ENCODE data around the gene GTF2I. TPM values are rescaled to one million over a fixed set of nuclear protein-coding genes. Genes with fewer than 3 reads are reported as not detected.

The GTF2I gene
- total and polyA plus RNA-seq, 2 experiments from 2014 or later: 204 to 219 TPM

DNA sequence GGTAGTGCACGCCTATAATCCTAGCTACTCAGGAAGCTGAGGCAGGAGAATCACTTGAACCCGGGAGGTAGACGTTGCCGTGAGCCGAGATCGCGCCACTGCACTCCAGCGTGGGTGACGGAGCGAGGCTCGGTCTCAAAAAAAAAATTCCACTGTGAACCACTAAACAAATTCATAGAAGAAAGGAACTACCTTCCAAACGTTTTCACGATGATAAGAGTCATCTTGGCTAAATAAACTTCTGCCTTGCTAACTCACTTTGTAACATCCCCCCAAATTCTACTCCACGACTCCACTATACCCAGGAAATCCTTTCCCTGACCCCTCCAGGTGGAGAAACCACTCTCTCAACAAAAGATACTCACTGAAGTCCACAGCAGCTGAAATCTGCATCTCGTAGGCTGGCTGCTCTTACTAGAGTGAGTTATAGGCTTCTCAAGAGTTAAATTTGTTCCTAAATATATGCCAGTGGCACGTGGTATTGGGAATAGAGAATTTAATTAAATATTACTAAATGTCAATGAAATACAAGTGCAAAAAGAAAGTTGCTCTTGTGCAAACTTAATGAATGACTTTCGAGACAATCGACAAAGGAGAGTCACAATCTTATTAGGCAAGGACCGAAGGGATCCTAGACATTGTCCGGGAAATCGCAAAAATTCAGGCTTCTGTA is 1.6 kb upstream of the GTF2I start:
- Histone ChIP-seq H3K79me2 (replicated peaks; ENCODE audit: insufficient read depth) (peaks cover 20% of the 10 kb centered on the region), H2AFZ (no peak overlapping the region), H3K4me1 (ENCODE audit: insufficient read depth) (peaks cover 35% of the 10 kb centered on the region), H3K4me3 (peak overlapping the region; percentile 75), H3K36me3 (ENCODE audit: insufficient read depth) (no peaks in the 10 kb centered on the region), H3K4me2 (peak overlapping the region; percentile 87), H3K27me3 (ENCODE audit: insufficient read depth) (no peaks in the 10 kb centered on the region), H3F3A (replicated peaks; ENCODE audit: low read depth) (peaks cover 23% of the 10 kb centered on the region), H3K9me2 (ENCODE audit: insufficient read depth) (no peaks in the 10 kb centered on the region), H3K27ac (ENCODE audit: low read depth) (peak overlapping the region; percentile 100), H4K20me1 (replicated peaks; ENCODE audit: insufficient read depth) (no peaks in the 10 kb centered on the region)
- Mint-ChIP-seq H3K4me1 (peaks cover 45% of the 10 kb centered on the region), H3K36me3 (ENCODE audit: low read depth) (peaks cover 25% of the 10 kb centered on the region), H3K9me3 (peaks cover 10% of the 10 kb centered on the region), H3K27ac (peak overlapping the region; percentile 98), H3K4me3 (peak overlapping the region; percentile 79), H3K27me3 (ENCODE audit: insufficient read depth, low read depth, poor library complexity) (peaks cover 26% of the 10 kb centered on the region)
- no peak for DNase-seq (ENCODE audit: low spot score)
- no peak for TF ChIP-seq POLR2AphosphoS5 (IDR thresholded peaks at IDR 0.05; ENCODE audit: low read depth)
- TF ChIP-seq, protein P1, sequence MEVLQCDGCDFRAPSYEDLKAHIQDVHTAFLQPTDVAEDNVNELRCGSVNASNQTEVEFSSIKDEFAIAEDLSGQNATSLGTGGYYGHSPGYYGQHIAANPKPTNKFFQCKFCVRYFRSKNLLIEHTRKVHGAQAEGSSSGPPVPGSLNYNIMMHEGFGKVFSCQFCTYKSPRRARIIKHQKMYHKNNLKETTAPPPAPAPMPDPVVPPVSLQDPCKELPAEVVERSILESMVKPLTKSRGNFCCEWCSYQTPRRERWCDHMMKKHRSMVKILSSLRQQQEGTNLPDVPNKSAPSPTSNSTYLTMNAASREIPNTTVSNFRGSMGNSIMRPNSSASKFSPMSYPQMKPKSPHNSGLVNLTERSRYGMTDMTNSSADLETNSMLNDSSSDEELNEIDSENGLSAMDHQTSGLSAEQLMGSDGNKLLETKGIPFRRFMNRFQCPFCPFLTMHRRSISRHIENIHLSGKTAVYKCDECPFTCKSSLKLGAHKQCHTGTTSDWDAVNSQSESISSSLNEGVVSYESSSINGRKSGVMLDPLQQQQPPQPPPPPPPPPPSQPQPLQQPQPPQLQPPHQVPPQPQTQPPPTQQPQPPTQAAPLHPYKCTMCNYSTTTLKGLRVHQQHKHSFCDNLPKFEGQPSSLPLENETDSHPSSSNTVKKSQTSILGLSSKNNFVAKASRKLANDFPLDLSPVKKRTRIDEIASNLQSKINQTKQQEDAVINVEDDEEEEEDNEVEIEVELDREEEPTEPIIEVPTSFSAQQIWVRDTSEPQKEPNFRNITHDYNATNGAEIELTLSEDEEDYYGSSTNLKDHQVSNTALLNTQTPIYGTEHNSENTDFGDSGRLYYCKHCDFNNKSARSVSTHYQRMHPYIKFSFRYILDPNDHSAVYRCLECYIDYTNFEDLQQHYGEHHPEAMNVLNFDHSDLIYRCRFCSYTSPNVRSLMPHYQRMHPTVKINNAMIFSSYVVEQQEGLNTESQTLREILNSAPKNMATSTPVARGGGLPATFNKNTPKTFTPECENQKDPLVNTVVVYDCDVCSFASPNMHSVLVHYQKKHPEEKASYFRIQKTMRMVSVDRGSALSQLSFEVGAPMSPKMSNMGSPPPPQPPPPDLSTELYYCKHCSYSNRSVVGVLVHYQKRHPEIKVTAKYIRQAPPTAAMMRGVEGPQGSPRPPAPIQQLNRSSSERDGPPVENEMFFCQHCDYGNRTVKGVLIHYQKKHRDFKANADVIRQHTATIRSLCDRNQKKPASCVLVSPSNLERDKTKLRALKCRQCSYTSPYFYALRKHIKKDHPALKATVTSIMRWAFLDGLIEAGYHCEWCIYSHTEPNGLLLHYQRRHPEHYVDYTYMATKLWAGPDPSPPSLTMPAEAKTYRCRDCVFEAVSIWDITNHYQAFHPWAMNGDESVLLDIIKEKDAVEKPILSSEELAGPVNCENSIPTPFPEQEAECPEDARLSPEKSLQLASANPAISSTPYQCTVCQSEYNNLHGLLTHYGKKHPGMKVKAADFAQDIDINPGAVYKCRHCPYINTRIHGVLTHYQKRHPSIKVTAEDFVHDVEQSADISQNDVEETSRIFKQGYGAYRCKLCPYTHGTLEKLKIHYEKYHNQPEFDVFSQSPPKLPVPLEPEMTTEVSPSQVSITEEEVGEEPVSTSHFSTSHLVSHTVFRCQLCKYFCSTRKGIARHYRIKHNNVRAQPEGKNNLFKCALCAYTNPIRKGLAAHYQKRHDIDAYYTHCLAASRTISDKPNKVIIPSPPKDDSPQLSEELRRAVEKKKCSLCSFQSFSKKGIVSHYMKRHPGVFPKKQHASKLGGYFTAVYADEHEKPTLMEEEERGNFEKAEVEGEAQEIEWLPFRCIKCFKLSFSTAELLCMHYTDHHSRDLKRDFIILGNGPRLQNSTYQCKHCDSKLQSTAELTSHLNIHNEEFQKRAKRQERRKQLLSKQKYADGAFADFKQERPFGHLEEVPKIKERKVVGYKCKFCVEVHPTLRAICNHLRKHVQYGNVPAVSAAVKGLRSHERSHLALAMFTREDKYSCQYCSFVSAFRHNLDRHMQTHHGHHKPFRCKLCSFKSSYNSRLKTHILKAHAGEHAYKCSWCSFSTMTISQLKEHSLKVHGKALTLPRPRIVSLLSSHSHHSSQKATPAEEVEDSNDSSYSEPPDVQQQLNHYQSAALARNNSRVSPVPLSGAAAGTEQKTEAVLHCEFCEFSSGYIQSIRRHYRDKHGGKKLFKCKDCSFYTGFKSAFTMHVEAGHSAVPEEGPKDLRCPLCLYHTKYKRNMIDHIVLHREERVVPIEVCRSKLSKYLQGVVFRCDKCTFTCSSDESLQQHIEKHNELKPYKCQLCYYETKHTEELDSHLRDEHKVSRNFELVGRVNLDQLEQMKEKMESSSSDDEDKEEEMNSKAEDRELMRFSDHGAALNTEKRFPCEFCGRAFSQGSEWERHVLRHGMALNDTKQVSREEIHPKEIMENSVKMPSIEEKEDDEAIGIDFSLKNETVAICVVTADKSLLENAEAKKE (CRISPR knock-in tag; IDR thresholded peaks at IDR 0.05): no peak
- no peak for TF ChIP-seq STAT1 (IDR thresholded peaks at IDR 0.05; ENCODE audit: unreplicated experiment)
- TF ChIP-seq EZH2phosphoT487 (IDR thresholded peaks at IDR 0.05; ENCODE audit: unreplicated experiment): no peak
- TF ChIP-seq EZH2 (IDR thresholded peaks at IDR 0.05; ENCODE audit: low read depth, unreplicated experiment): no peak
- TF ChIP-seq, protein P2, sequence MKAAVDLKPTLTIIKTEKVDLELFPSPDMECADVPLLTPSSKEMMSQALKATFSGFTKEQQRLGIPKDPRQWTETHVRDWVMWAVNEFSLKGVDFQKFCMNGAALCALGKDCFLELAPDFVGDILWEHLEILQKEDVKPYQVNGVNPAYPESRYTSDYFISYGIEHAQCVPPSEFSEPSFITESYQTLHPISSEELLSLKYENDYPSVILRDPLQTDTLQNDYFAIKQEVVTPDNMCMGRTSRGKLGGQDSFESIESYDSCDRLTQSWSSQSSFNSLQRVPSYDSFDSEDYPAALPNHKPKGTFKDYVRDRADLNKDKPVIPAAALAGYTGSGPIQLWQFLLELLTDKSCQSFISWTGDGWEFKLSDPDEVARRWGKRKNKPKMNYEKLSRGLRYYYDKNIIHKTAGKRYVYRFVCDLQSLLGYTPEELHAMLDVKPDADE (IDR thresholded peaks at IDR 0.05): no peak
- TF ChIP-seq NANOG (IDR thresholded peaks at IDR 0.05; ENCODE audit: borderline replicate concordance): no peak
- TF ChIP-seq JUNB (IDR thresholded peaks at IDR 0.05; ENCODE audit: unreplicated experiment): no peak
- no peak for ATAC-seq
